PC-9 (cell line): ENCODE results near the gene NLE1.

Source experiments
- EZH2 ChIP-seq: fragments of 200-600 bp; sonication (generic); IDR thresholded peaks from 2 replicates; pipeline ENCODE4 v1.8.0; 2017; ENCODE audit warnings: antibody characterized with exemption, low read depth
- TF ChIP-seq, protein P1 (sequence below): fragments of 200-600 bp; sonication (generic); conservative IDR thresholded peaks from 2 replicates; pipeline ENCODE4 v1.6.1; 2017; ENCODE audit warnings: mixed run types, antibody characterized with exemption, mild to moderate bottlenecking, moderate library complexity

DNA sequence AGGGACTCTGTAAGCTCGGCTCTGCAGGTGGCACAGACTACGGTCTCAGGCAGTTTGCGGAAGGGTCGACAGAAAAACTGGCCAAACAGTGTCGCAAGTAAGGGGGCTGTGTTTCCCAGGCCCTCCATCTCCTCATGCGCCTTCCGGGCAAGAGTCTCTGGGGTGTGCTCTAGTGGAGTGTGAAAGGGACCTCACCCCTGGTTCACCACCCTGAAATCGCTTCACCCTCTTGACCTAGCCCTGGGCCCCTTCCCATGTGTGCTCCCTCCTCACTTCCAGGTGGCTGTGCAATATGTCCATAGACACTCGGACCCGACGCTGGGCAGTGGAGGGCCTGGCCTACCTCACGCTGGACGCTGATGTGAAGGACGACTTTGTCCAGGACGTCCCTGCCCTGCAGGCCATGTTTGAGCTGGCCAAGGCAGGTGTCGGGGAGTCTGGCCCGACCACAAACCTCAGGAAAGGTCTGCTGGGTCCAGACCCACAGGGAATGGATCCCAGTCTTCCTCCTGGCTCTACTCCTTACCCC is 27.8 kb upstream of the NLE1 start:
- TF ChIP-seq, protein P1, sequence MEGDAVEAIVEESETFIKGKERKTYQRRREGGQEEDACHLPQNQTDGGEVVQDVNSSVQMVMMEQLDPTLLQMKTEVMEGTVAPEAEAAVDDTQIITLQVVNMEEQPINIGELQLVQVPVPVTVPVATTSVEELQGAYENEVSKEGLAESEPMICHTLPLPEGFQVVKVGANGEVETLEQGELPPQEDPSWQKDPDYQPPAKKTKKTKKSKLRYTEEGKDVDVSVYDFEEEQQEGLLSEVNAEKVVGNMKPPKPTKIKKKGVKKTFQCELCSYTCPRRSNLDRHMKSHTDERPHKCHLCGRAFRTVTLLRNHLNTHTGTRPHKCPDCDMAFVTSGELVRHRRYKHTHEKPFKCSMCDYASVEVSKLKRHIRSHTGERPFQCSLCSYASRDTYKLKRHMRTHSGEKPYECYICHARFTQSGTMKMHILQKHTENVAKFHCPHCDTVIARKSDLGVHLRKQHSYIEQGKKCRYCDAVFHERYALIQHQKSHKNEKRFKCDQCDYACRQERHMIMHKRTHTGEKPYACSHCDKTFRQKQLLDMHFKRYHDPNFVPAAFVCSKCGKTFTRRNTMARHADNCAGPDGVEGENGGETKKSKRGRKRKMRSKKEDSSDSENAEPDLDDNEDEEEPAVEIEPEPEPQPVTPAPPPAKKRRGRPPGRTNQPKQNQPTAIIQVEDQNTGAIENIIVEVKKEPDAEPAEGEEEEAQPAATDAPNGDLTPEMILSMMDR = no peak
- TF ChIP-seq EZH2 = no peak
